NCI-H82 treated with DMSO at 0.1 percent for 48 hours (cell line): Measurements from ENCODE around the gene AIRE.
"Not testable (repeated sequence)": the region's sequence is repeated elsewhere in the genome, so short reads cannot be mapped to it uniquely, and the experiment has no call there.

Experiments used
- DNase-seq: peaks from one replicate; lab custom pipeline; 2025; ENCODE audit not compliant: unreplicated experiment; lab: John Stamatoyannopoulos, UW

AIRE gene

DNA sequence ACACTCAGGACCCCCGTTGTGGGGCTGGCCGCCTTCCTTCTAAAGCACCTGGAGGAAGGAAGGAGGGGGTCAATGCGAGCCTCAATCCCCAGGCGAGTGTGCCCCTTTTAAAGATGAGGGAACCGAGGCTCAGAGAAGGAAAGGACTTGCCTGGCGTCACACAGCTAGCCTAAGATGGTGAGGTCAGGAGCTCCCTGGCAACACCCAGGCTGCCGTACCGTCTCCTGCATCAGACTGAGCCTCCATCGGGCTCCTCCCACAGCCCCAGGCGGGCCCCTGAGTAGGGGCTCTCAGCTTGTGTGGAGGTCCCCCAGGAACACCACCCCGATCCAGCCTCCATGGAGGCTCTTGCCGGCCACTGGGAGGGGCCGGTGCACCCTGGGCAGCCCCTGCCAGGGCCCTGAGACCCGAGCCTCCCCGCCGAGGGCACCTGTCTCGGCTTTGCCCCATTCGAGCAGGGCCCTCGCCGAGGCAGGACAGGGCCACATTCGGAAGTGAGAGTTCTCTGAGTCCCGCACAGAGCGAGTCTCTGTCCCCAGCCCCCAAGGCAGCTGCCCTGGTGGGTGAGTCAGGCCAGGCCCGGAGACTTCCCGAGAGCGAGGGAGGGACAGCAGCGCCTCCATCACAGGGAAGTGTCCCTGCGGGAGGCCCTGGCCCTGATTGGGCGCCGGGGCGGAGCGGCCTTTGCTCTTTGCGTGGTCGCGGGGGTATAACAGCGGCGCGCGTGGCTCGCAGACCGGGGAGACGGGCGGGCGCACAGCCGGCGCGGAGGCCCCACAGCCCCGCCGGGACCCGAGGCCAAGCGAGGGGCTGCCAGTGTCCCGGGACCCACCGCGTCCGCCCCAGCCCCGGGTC lies at the start of gene AIRE:
TSS of gene AIRE (plus strand) at position 739 of the 855 bp plus-strand sequence. CDS start 131 bp downstream, outside the sequence.
- no peak for DNase-seq

- not testable (repeated sequence) for DNase-seq
Observed at GRCh38 chr21:44240353-44240752, 45.3 kb upstream of the AIRE start.

- DNase-seq = not testable (repeated sequence)
Observed at GRCh38 chr21:44240842-44241241, 44.8 kb upstream of the AIRE start, which contains the start of gene ICOSLG. Gene ICOSLG, minus strand, starts transcription at chr21:44240943. Its CDS starts 126 bp downstream, at chr21:44240817.

DNA sequence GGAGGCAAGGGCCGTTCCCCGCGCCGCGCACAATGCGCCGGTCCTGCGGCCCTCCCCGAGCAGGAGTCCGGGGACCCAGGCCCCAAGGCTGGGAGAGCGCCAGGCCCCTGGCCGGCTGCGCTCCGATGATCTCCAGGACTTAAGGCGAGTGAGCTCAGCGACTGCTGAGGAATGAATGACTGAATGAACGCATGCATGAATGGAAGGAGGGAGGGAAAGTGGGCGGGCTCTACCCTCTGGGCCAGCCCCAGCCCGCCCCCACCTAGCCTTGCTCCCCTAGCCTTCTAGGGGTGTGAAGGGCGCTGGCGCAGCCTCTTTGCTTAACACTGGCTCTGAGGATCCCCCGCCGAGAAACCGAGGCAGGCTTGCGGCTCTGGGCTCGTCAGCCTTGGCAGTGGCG lies 44.4 kb upstream of the AIRE start:
- DNase-seq = not testable (repeated sequence)

DNA sequence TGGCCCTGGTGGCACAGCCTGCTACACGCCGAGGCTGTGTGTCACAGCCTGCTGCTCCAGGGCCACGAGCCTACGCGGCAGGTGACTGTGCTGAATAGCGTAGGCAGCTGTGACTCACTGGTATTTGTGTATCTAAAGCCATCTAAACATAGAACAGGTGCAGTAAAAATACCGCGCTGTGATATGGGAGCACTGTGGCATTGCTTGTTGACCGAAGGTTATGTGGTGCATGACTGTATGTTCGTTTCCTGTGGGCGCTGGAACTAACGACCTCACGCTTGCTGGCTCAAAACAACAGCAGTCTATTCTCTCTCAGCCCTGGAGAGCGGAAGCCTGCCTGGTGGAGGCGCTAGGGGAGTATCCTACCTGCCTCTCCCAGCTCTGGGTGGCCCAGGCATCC lies 41.7 kb upstream of the AIRE start:
- not testable (repeated sequence) for DNase-seq

- not testable (repeated sequence) for DNase-seq
Observed at GRCh38 chr21:44247904-44248303, 37.8 kb upstream of the AIRE start.

- not testable (repeated sequence) for DNase-seq
Observed at GRCh38 chr21:44249204-44250037, 36.3 kb upstream of the AIRE start.

- DNase-seq = no peak
Observed at GRCh38 chr21:44253832-44254710, 31.6 kb upstream of the AIRE start.

DNA sequence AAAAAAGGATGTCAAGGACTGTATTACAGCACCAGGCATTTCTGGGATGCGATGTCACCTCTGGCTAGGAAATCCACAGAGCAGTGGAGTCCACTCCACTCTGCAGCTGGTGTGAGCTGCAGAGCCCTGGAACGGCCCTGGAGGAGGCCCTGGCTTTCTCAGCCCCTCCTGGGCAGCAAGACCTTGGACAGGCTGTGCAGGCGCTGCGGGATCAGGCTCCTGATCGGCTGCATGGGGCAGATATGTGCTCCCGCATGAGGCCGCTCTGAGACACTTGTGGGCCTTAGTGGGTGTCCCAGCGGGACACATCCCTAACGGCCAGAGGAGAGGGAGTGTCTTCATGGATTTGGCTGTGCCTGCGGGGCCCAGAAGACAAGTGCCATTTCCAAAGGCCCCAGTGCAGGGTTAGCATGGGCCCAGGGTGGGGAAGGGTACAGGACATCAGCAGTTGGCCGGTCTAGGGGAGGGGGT lies 30.1 kb upstream of the AIRE start:
- no peak for DNase-seq

DNA sequence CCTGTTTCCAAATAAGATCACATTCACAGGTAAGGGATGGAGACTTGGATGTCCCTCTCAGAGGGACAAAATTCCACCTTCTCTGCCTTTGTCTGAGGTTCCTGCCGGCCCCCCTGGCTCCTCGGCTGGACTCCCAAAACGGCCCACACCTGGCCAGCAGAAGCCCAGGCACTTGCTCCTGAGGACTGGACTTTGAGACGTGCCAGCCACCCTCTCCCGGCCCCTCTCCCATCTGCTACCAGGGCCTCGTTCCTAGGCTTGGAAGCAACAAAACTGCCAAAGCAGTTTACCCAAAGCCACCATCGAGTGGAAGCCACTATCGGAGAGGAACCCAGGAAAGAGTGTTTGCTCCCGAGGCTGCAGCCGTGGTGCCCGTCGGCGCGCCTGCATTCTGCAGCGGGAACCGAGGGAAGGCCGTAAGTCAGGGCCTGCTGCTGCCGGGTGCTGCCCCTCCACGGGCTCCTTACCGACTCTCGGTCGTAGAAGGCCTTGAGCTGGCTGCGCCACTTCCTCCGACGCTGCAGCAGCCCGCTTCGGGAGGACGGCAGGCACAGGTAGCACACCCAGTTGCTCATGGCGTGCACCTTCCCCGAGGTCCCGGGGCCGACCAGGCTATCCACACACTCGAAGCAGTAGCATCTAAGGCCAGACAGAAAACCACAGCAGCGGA lies 27.5 kb upstream of the AIRE start:
- DNase-seq = no peak

DNA sequence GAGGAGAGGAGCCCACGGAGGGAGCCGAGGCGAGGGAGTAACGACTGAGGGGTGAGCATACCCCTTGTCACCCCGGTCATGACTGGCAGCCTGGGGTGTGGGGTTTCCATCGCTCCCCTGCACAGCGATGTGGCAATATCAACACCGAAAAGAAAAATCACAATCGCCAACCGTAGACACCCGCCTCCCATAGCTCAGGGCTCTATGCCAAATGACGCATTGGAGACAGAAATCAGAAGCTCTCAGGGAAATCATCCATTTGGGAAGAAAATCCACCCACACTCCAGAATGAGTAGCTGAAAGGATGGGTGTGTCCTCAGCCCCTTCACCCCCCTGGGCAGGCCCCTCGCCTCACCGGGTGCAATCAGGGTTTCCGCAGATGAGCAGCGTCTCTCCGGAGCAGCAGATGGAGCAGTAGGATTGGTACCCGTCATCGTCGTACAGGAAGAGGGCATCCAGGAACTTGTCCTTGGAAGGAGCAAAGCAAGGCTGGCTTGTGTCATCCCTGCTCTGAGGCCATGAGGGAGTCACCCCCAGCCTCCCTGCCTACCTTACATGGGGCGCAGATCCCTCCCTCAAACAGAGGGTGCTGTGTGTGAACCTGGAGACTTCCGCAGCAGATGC lies 26.5 kb upstream of the AIRE start:
- DNase-seq = no peak

DNA sequence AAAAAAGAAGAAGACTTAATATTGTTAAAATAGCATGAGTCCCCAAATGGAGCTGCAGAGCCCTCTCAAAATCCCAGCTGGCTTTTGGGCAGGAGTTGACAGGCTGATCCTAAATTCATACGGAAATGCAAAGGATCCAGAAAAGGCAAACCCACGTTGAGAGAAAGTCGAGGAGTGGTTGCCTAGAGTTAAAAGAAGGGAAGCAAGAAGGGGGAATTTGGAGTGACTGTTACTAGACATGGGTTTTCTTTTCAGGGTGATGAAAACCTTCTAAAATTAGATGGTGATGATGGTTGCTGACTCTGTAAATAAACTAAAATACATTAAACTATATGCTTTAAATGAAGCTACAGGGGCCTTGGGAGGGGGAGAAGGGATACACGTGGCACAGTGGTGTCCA lies 25.6 kb upstream of the AIRE start:
- no peak for DNase-seq

GRCh38 chr21:44260791-44261631 lies 24.7 kb upstream of the AIRE start:
- no peak for DNase-seq

- DNase-seq = no peak
Observed at GRCh38 chr21:44261675-44262295, 23.9 kb upstream of the AIRE start, which contains the start of gene DNMT3L. Gene DNMT3L, minus strand, starts transcription at chr21:44261897. Its CDS starts 638 bp downstream, at chr21:44261259.

- DNase-seq = peak; percentile 68
Observed at GRCh38 chr21:44262338-44263056, 23.2 kb upstream of the AIRE start.

DNA sequence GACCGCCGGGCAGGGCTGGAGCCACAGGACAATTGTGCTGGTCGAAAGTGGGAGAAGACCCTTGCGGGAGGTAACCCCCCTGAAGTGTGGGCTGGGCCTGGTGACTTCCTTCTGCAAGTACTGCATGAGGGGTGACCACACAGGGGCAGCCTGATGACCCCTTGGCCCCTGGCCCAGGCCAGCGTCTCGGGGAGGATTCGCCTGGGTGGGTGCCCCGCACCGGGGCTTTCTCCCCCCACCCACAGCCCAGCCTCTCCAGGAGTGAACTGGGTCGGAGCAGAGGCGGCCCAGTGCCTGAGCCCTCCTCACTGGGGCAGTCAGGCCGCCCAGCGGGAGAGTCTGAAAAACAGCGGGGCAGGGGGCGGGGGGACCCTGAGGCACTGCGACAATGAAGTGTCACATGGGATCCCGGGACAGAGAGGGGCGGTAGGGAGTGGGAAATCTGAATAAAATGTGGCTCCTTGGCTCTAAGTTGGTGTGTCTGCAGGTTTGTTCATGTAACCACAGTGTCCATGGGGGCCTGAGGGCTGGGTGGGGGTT lies 22.4 kb upstream of the AIRE start:
- DNase-seq = peak; percentile 77

GRCh38 chr21:44263768-44264167 lies 21.9 kb upstream of the AIRE start:
- DNase-seq = peak; percentile 84
